Keratinocyte (primary cell): ENCODE data around the gene EIF2A.

Experiments used
- CTCF ChIP-seq, 3 experiments: IDR thresholded peaks in 1 of 3; conservative IDR thresholded peaks in 1 of 3; optimal IDR thresholded peaks in 1 of 3; 2 replicates in 2 of 3; 3 replicates in 1 of 3; pipeline versions ENCODE3 to v1.5.1; 2011; ENCODE audit warnings: low read length in 3 of 3, mild to moderate bottlenecking in 3 of 3, moderate library complexity in 2 of 3, control low read depth in 1 of 3, inconsistent platforms in 1 of 3; ENCODE audit not compliant: insufficient read depth in 2 of 3; ENCODE audit errors: extremely low read depth in 1 of 3
- EZH2 ChIP-seq: IDR thresholded peaks from one replicate; pipeline ENCODE4 v1.6.1; 2012; ENCODE audit warnings: inconsistent platforms, mild to moderate bottlenecking, low read length, moderate library complexity

- TF ChIP-seq CTCF (optimal IDR thresholded peaks at IDR 0.05 in 1 of 3, IDR thresholded peaks at IDR 0.05 in 1 of 3, conservative IDR thresholded peaks at IDR 0.05 in 1 of 3; ENCODE audit: extremely low read depth in 1 of 3, insufficient read depth in 2 of 3, low read length in 3 of 3) (no peak), EZH2 (no peak)
These were observed 79.8 kb downstream of the EIF2A start for GRCh38 chr3:150626148-150626930.
